Epithelial cell of umbilical artery (primary cell): ENCODE data around the gene FPR1. TPM values are rescaled to one million over a fixed set of nuclear protein-coding genes. Genes with fewer than 3 reads are reported as not detected.

Experiments
- total RNA-seq: library from RNA; depleted of rRNA; stranded (reverse); fragments of >200 nt; gene quantifications from 2 replicates; pipeline ENCODE4 v1.2.3, GENCODE V29; 2014

Gene FPR1
- not detected in 2 replicates for total RNA-seq

DNA sequence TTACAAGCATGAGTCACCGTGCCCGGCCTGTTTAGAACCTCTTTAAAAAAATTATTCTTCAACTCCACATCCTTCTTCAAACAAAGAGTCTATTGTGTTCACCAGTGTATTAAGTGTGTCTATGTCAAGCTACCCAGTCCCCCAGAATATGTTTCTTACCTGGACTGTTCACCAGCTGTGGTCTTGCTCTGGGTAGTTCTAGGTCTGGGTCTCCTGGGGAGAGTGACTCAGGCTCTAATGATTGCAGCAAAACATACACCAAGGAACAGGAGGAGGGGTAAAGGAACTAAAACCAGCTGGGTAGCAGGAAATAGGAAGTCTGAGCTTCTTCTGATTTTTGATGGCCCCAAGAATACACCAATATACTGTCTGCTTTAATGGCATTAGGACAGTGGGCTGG lies at the start of gene FPR1:
Gene FPR1 (minus strand): TSS at position 224 of the 400 bp plus-strand sequence. CDS start 4,884 bp downstream, outside the sequence.

GRCh38 chr19:51794885-51795490 lies 43.3 kb upstream of the FPR1 start, which contains the start of gene FPR3:
Gene FPR3 (plus strand): TSS chr19:51795157. CDS start chr19:51823749, 28,592 bp downstream.

GRCh38 chr19:51760697-51761356 lies 9.1 kb upstream of the FPR1 start, which contains the start of gene FPR2:
Gene FPR2 (plus strand): TSS chr19:51761180. CDS start chr19:51768659, 7,479 bp downstream.

Other genes starting within 250 kb of the FPR1 start
- gene SIGLEC6, start 220.2 kb downstream of the FPR1 start, total RNA-seq = not detected in 2 replicates
- gene ZNF175, start 180.6 kb downstream of the FPR1 start, total RNA-seq = 2.9 and 6.1 TPM in 2 replicates
- not detected in 2 replicates for gene SIGLEC5, start 121.5 kb downstream of the FPR1 start, total RNA-seq
- gene SIGLEC14, start 105.1 kb downstream of the FPR1 start, total RNA-seq = not detected in 2 replicates
- gene SPACA6, start 58.5 kb downstream of the FPR1 start, total RNA-seq = 5.2 and 9.4 TPM in 2 replicates
- gene HAS1, start 27.9 kb downstream of the FPR1 start, total RNA-seq = under 0.01 and 0.15 TPM in 2 replicates
- not detected in 2 replicates for gene FPR2, start 9.3 kb upstream of the FPR1 start, total RNA-seq
- under 0.01 TPM in 1 of 2 replicates, not detected in the other for gene FPR3, start 43.3 kb upstream of the FPR1 start, total RNA-seq
- 3.9 and 5.2 TPM in 2 replicates for gene ZNF577, start 136.1 kb upstream of the FPR1 start, total RNA-seq
- 6.8 and 16.0 TPM in 2 replicates for gene ZNF649, start 153.1 kb upstream of the FPR1 start, total RNA-seq
- 5.2 and 12.5 TPM in 2 replicates for gene ZNF613, start 175.6 kb upstream of the FPR1 start, total RNA-seq
- 8.8 and 9.0 TPM in 2 replicates for gene ZNF350, start 235.0 kb upstream of the FPR1 start, total RNA-seq